ENCODE measurements around the gene STAT4. TPM values are rescaled to one million over a fixed set of nuclear protein-coding genes. Genes with fewer than 3 reads are reported as not detected.

The STAT4 gene
- total RNA-seq, 2 experiments from 2014 or later = 77.1 to 83.0 TPM

- no peak overlapping the region for H3K27ac Mint-ChIP-seq
- intact Hi-C loops (cut with DNase I, micrococcal nuclease) = no loop called here
- Histone ChIP-seq H3K4me1 (ENCODE audit: insufficient read depth, low read length) (peaks cover 27% of the 10 kb centered on the region), H3K27me3 (ENCODE audit: control insufficient read depth in 1 of 2, insufficient read depth in 2 of 2, low read length in 2 of 2) (no peaks in the 10 kb centered on the region), H3K36me3 (ENCODE audit: insufficient read depth, low read length) (peaks cover 31% of the 10 kb centered on the region), H3K4me3 (ENCODE audit: low read length) (no peak overlapping the region), H3K9me3 (ENCODE audit: control insufficient read depth in 1 of 2, insufficient read depth in 1 of 2, low read length in 2 of 2) (no peaks in the 10 kb centered on the region), H3K27ac (ENCODE audit: low read depth in 1 of 2, low read length in 2 of 2) (no peak overlapping the region)
- H3K9me3 Mint-ChIP-seq = no peaks in the 10 kb centered on the region
- ATAC-seq (ENCODE audit: poor library complexity) = no peak
- peaks cover 18% of the 10 kb centered on the region for H3K4me1 Mint-ChIP-seq (ENCODE audit: low read depth)
- no peak for TF ChIP-seq CTCF (IDR thresholded peaks at IDR 0.05)
- H3K36me3 Mint-ChIP-seq (ENCODE audit: low read depth) = peaks cover 53% of the 10 kb centered on the region
- no peaks in the 10 kb centered on the region for H3K27me3 Mint-ChIP-seq
- no peak overlapping the region for H3K4me3 Mint-ChIP-seq
- CTCF ChIA-PET = interaction anchor here (0.9 to 3.7 kb wide), 2 partner anchors 11 to 30 kb away, joined by 3 to 14 read pairs; no protein-coding TSS in a partner anchor
- POLR2A ChIA-PET = interaction anchor here (0.9 kb wide), 1 partner anchor 19 kb away, joined by 3 read pairs; no protein-coding TSS in a partner anchor
- DNase-seq = peak in 1 of 14 experiments; percentile 22
These were observed 109.2 kb downstream of the STAT4 start for GRCh38 chr2:191041418-191042161.

GRCh38 chr2:191039616-191040015 lies 111.2 kb downstream of the STAT4 start:
- no peak overlapping the region for H3K4me3 Mint-ChIP-seq
- no peaks in the 10 kb centered on the region for H3K27me3 Mint-ChIP-seq
- H3K27ac Mint-ChIP-seq = peak overlapping the region; percentile 80
- peaks cover 49% of the 10 kb centered on the region for H3K36me3 ChIP-seq (ENCODE audit: insufficient read depth, low read length)
- ATAC-seq (ENCODE audit: poor library complexity) (no peak), DNase-seq (no peak)
- peaks cover 67% of the 10 kb centered on the region for H3K36me3 Mint-ChIP-seq (ENCODE audit: low read depth)
- no peaks in the 10 kb centered on the region for H3K27me3 ChIP-seq (ENCODE audit: control insufficient read depth in 1 of 2, insufficient read depth in 2 of 2, low read length in 2 of 2)
- H3K9me3 ChIP-seq (ENCODE audit: control insufficient read depth in 1 of 2, insufficient read depth in 1 of 2, low read length in 2 of 2) = no peaks in the 10 kb centered on the region
- intact Hi-C loops (cut with DNase I, micrococcal nuclease) = no loop called here
- H3K4me3 ChIP-seq (ENCODE audit: low read length) = no peak overlapping the region
- no peak for TF ChIP-seq CTCF (IDR thresholded peaks at IDR 0.05)
- peak overlapping the region in 1 of 2 donors; percentile 4 for H3K27ac ChIP-seq (ENCODE audit: low read depth in 1 of 2, low read length in 2 of 2)
- CTCF ChIA-PET = interaction anchor here (3.7 to 4.1 kb wide), 2 partner anchors 13 to 116 kb away, joined by 14 to 19 read pairs; no protein-coding TSS in a partner anchor
- H3K4me1 Mint-ChIP-seq (ENCODE audit: low read depth) = peaks cover 18% of the 10 kb centered on the region
- no peaks in the 10 kb centered on the region for H3K9me3 Mint-ChIP-seq
- H3K4me1 ChIP-seq (ENCODE audit: insufficient read depth, low read length) = peaks cover 27% of the 10 kb centered on the region
- POLR2A ChIA-PET = interaction anchor here (1.1 kb wide), 2 partner anchors 16 to 20 kb away, joined by 3 to 4 read pairs; no protein-coding TSS in a partner anchor

DNA sequence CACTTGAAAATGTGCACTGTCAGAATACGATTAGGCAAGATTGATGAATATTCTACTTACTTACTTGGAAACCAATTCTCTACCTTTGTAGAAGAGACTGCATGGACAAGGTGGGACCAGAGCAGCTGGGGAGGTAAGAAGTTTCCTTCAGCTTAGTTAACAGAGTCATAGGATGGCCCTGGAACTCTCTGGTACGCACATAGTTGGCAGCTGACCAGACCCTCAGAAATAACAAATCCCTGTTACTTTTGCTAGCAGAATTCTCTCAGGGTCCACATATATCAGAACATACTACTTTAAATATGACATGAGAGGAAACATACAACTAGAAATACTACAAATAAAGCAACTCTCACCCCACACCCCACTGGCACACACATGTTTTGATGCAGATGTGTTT lies 112.1 kb downstream of the STAT4 start:
- Histone ChIP-seq H3K9me3 (ENCODE audit: control insufficient read depth in 1 of 2, insufficient read depth in 1 of 2, low read length in 2 of 2) (no peaks in the 10 kb centered on the region), H3K27ac (ENCODE audit: low read depth in 1 of 2, low read length in 2 of 2) (peak overlapping the region in 1 of 2 donors; percentile 3), H3K4me1 (ENCODE audit: insufficient read depth, low read length) (peaks cover 27% of the 10 kb centered on the region), H3K27me3 (ENCODE audit: control insufficient read depth in 1 of 2, insufficient read depth in 2 of 2, low read length in 2 of 2) (no peaks in the 10 kb centered on the region), H3K4me3 (ENCODE audit: low read length) (no peak overlapping the region), H3K36me3 (ENCODE audit: insufficient read depth, low read length) (peaks cover 55% of the 10 kb centered on the region)
- Mint-ChIP-seq H3K4me3 (no peak overlapping the region), H3K36me3 (ENCODE audit: low read depth) (peaks cover 71% of the 10 kb centered on the region), H3K27ac (peak overlapping the region; percentile 80), H3K4me1 (ENCODE audit: low read depth) (peaks cover 18% of the 10 kb centered on the region), H3K27me3 (no peaks in the 10 kb centered on the region), H3K9me3 (no peaks in the 10 kb centered on the region)
- CTCF ChIA-PET = interaction anchor here (1.0 to 4.1 kb wide), 3 partner anchors 10 to 117 kb away, joined by 3 to 19 read pairs (median 14); no protein-coding TSS in a partner anchor
- DNase-seq (no peak), ATAC-seq (ENCODE audit: poor library complexity) (no peak)
- POLR2A ChIA-PET = interaction anchor here (0.5 to 1.1 kb wide), 3 partner anchors 15 to 104 kb away, joined by 3 read pairs; no protein-coding TSS in a partner anchor
- no peak for TF ChIP-seq CTCF (IDR thresholded peaks at IDR 0.05)
- intact Hi-C loops (cut with DNase I, micrococcal nuclease) = no loop called here

Measured in CD4-positive, alpha-beta T cell (primary cell).